LNCAP (cell line): ENCODE data around the gene RERGL.

Experiments used
- TF ChIP-seq, protein P1 (sequence below): fragments of 450-650 bp; IDR thresholded peaks from 2 replicates; pipeline ENCODE4 v1.5.1; 2017; ENCODE audit warnings: mild to moderate bottlenecking

Gene RERGL

DNA sequence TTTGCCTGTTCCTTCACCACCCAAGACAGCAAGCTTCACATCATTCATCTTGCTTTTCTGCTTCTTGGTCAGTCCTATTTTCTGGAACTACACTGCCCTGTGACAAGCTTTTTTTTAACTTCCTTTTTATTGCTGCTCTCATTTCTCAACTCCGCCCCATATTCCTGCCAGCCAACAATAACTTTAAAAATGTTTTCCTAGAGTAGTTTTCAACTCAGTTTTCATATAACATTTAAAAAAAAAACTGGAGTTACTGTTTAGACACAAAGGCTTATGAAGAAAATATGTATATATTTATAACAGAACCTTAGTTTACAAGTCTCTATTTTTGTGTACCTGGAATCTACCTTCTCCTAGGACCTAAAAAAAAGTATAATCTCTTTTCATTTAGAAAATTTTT, at the start of gene RERGL:
Gene RERGL, minus strand, starts transcription at position 101 of the 400 bp plus-strand sequence. Its CDS starts 53 bp downstream, at position 48.
- TF ChIP-seq, protein P1, sequence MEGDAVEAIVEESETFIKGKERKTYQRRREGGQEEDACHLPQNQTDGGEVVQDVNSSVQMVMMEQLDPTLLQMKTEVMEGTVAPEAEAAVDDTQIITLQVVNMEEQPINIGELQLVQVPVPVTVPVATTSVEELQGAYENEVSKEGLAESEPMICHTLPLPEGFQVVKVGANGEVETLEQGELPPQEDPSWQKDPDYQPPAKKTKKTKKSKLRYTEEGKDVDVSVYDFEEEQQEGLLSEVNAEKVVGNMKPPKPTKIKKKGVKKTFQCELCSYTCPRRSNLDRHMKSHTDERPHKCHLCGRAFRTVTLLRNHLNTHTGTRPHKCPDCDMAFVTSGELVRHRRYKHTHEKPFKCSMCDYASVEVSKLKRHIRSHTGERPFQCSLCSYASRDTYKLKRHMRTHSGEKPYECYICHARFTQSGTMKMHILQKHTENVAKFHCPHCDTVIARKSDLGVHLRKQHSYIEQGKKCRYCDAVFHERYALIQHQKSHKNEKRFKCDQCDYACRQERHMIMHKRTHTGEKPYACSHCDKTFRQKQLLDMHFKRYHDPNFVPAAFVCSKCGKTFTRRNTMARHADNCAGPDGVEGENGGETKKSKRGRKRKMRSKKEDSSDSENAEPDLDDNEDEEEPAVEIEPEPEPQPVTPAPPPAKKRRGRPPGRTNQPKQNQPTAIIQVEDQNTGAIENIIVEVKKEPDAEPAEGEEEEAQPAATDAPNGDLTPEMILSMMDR, result no peak

GRCh38 chr12:18139254-18139653, 49.3 kb upstream of the RERGL start:
- TF ChIP-seq, protein P1, result no peak

- TF ChIP-seq, protein P1, result no peak
Observed at GRCh38 chr12:18135509-18135908, 45.5 kb upstream of the RERGL start.

GRCh38 chr12:18135086-18135485, 45.1 kb upstream of the RERGL start:
- TF ChIP-seq, protein P1, result no peak

- TF ChIP-seq, protein P1, result no peak
Observed at GRCh38 chr12:18130851-18131250, 40.9 kb upstream of the RERGL start.

DNA sequence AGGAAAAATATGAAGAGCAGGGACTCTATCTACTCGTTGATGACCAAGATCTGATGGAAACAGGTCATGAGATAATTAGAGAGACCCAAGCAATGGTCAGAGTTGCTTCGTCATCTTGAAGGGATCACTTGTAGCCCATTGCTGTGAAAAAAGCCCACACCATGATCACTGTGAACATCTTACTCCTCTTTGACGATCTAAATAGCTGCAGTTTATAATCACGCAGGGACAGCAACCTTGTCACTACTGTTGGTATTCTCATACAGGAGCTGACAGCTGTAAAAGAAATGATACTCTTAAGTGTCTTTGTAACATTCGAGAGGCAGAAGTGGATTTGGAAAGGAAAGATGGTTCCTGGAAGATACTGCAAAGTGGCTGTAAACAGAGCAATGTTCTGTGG, 33.7 kb upstream of the RERGL start:
- TF ChIP-seq, protein P1, result no peak

DNA sequence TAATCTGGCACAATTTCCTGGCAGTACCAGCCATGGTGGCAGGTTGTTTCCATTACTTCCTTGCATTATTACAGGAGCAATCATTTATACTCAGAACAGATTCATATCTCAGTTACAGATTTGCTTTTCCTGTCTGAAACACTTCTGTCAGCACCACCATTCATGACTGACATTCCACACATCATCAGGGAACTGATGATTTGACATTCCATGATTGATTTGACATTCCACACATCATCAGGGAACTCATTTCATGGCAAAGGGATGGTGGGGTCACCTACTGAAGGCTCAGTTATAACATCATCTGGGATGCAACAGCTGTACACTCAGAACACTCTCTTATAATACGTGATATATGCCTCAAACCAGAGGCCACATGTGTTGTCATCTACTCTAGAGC, 30.9 kb upstream of the RERGL start:
- TF ChIP-seq, protein P1, result no peak

DNA sequence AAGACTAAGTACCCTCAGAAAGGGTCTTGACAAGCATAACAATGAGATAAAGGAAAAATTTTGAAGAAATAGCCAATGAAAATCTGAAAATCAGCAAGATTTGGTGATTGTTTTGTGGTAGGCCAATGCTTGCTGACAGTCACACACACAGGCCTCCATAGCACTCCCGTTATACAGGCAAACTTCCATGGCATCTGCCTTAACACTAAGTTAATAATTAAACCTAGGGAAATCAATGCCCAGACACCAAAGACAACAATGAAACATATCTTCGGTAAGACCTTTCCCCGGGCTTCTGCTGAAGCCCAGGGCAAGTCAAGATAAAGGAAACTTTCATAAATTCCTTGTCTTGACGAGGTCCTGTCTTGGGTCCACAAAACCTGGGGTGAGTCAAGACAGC, 18.6 kb upstream of the RERGL start:
- TF ChIP-seq, protein P1, result no peak
